HEK293 (cell line): Measurements from ENCODE around the gene YEATS4.

Experiments
- CTCF ChIA-PET: fragments of 350-600 bp; formaldehyde crosslinking; extraction: SDS; loops from one replicate; lab custom pipeline; 2021; ENCODE audit warnings: antibody characterized with exemption; lab: Yijun Ruan, JAX
- POLR2A ChIA-PET: fragments of 300-600 bp; formaldehyde crosslinking; extraction: SDS; loops from one replicate; lab custom pipeline; 2020; ENCODE audit warnings: antibody characterized with exemption, inconsistent platforms; lab: Yijun Ruan, JAX
- H3K27ac ChIP-seq: fragments of 200-500 bp; sonication (Bioruptor generic); 2 replicates; pipeline ENCODE4 v1.5.1; 2014; ENCODE audit warnings: low read depth, low read length, control low read depth, inconsistent platforms; ENCODE audit errors: extremely low read depth
- H3K36me3 ChIP-seq, 2 experiments: fragments of 200-500 bp in 1 of 2; sonication (Bioruptor generic) in 1 of 2; 1 replicate in 1 of 2; 2 replicates in 1 of 2; pipeline ENCODE4 v1.5.1; 2014 to 2017; ENCODE audit warnings: inconsistent platforms in 2 of 2, low read length in 2 of 2; ENCODE audit not compliant: control insufficient read depth in 2 of 2, insufficient read depth in 1 of 2
- H3K4me1 ChIP-seq: fragments of 200-500 bp; sonication (Bioruptor generic); 2 replicates; pipeline ENCODE4 v1.5.1; 2014; ENCODE audit warnings: mild to moderate bottlenecking, low read length, inconsistent platforms; ENCODE audit not compliant: control insufficient read depth, insufficient read depth
- H3K4me3 ChIP-seq: 2 replicates; pipeline ENCODE4 v1.5.1; 2011; ENCODE audit warnings: low read depth, mild to moderate bottlenecking, control low read depth, low read length, moderate library complexity
- H3K9me3 ChIP-seq: fragments of 200-500 bp; sonication (Bioruptor generic); 2 replicates; pipeline ENCODE4 v1.5.1; 2014; ENCODE audit warnings: low read depth, low read length, inconsistent platforms; ENCODE audit not compliant: control insufficient read depth, insufficient read depth
- CTCF ChIP-seq: fragments of 450-650 bp; formaldehyde crosslinking; IDR thresholded peaks from 2 replicates; pipeline ENCODE4 v1.5.1; 2016; ENCODE audit warnings: missing biosample characterization, missing genetic modification characterization
- FEZF1 ChIP-seq: fragments of 450-650 bp; formaldehyde crosslinking; IDR thresholded peaks from 2 replicates; pipeline ENCODE4 v1.5.1; 2016; ENCODE audit warnings: missing biosample characterization, missing genetic modification characterization
- GFI1B ChIP-seq: fragments of 450-650 bp; formaldehyde crosslinking; IDR thresholded peaks from 2 replicates; pipeline ENCODE4 v1.5.1; 2016; ENCODE audit warnings: missing biosample characterization, missing genetic modification characterization
- KLF1 ChIP-seq: fragments of 450-650 bp; formaldehyde crosslinking; IDR thresholded peaks from 2 replicates; pipeline ENCODE4 v1.5.1; 2016; ENCODE audit warnings: missing biosample characterization, missing genetic modification characterization
- SP7 ChIP-seq: fragments of 450-650 bp; formaldehyde crosslinking; IDR thresholded peaks from 2 replicates; pipeline ENCODE4 v1.5.1; 2016; ENCODE audit warnings: missing biosample characterization, missing genetic modification characterization
- YY2 ChIP-seq: fragments of 450-650 bp; formaldehyde crosslinking; IDR thresholded peaks from 2 replicates; pipeline ENCODE4 v1.5.1; 2016; ENCODE audit warnings: missing biosample characterization, missing genetic modification characterization
- ZBTB17 ChIP-seq: fragments of 450-650 bp; formaldehyde crosslinking; IDR thresholded peaks from 2 replicates; pipeline ENCODE4 v1.5.1; 2016; ENCODE audit warnings: missing biosample characterization, missing genetic modification characterization
- ZFP3 ChIP-seq: fragments of 450-650 bp; formaldehyde crosslinking; IDR thresholded peaks from 2 replicates; pipeline ENCODE4 v1.5.1; 2016; ENCODE audit warnings: low read depth, missing biosample characterization, missing genetic modification characterization
- ZIC2 ChIP-seq: fragments of 450-650 bp; formaldehyde crosslinking; IDR thresholded peaks from 2 replicates; pipeline ENCODE4 v1.5.1; 2016; ENCODE audit warnings: missing biosample characterization, missing genetic modification characterization
- ZNF18 ChIP-seq: fragments of 450-650 bp; formaldehyde crosslinking; IDR thresholded peaks from 2 replicates; pipeline ENCODE4 v1.5.1; 2016; ENCODE audit warnings: missing biosample characterization, missing genetic modification characterization
- ZNF2 ChIP-seq: fragments of 450-650 bp; formaldehyde crosslinking; IDR thresholded peaks from 2 replicates; pipeline ENCODE4 v1.5.1; 2016; ENCODE audit warnings: missing biosample characterization, missing genetic modification characterization
- ZNF223 ChIP-seq: fragments of 450-650 bp; formaldehyde crosslinking; IDR thresholded peaks from 2 replicates; pipeline ENCODE4 v1.5.1; 2016; ENCODE audit warnings: missing biosample characterization, missing genetic modification characterization
- ZNF239 ChIP-seq: fragments of 450-650 bp; formaldehyde crosslinking; IDR thresholded peaks from 2 replicates; pipeline ENCODE4 v1.5.1; 2016; ENCODE audit warnings: missing biosample characterization, missing genetic modification characterization
- ZNF324 ChIP-seq: fragments of 450-650 bp; formaldehyde crosslinking; IDR thresholded peaks from 2 replicates; pipeline ENCODE4 v1.5.1; 2016; ENCODE audit warnings: missing biosample characterization, missing genetic modification characterization
- ZNF510 ChIP-seq: fragments of 450-650 bp; formaldehyde crosslinking; IDR thresholded peaks from 2 replicates; pipeline ENCODE4 v1.5.1; 2018; ENCODE audit warnings: mild to moderate bottlenecking, missing genetic modification characterization, missing biosample characterization; ENCODE audit not compliant: insufficient replicate concordance
- ZNF555 ChIP-seq: fragments of 450-650 bp; formaldehyde crosslinking; conservative IDR thresholded peaks from 2 replicates; pipeline ENCODE4 v1.5.1; 2017; ENCODE audit warnings: missing biosample characterization, mild to moderate bottlenecking, missing genetic modification characterization, inconsistent platforms
- ZNF580 ChIP-seq: fragments of 450-650 bp; formaldehyde crosslinking; IDR thresholded peaks from 2 replicates; pipeline ENCODE4 v1.5.1; 2016; ENCODE audit warnings: missing biosample characterization, missing genetic modification characterization
- ZNF654 ChIP-seq: fragments of 450-650 bp; formaldehyde crosslinking; IDR thresholded peaks from 2 replicates; pipeline ENCODE4 v1.5.1; 2016; ENCODE audit warnings: low read depth, missing biosample characterization, missing genetic modification characterization
- ZNF747 ChIP-seq: fragments of 450-650 bp; formaldehyde crosslinking; IDR thresholded peaks from 2 replicates; pipeline ENCODE4 v1.5.1; 2016; ENCODE audit warnings: missing biosample characterization, missing genetic modification characterization
- ZNF76 ChIP-seq: fragments of 450-650 bp; formaldehyde crosslinking; IDR thresholded peaks from 2 replicates; pipeline ENCODE4; 2016; ENCODE audit warnings: low read depth, missing biosample characterization, missing genetic modification characterization, borderline replicate concordance
- ZNF768 ChIP-seq: fragments of 450-650 bp; formaldehyde crosslinking; IDR thresholded peaks from 2 replicates; pipeline ENCODE4 v1.5.1; 2018; ENCODE audit warnings: missing biosample characterization, mild to moderate bottlenecking, missing genetic modification characterization

Gene YEATS4

GRCh38 chr12:69412655-69413054 is 53.1 kb downstream of the YEATS4 start:
- ChIA-PET POLR2A (no interaction called here), CTCF (no interaction called here)
- H3K4me3 ChIP-seq = no peak overlapping the region
- H3K4me1 ChIP-seq = no peaks in the 10 kb centered on the region
- no peak overlapping the region for H3K27ac ChIP-seq
- no peaks in the 10 kb centered on the region for H3K9me3 ChIP-seq
- peaks cover 0 to 6% of the 10 kb centered on the region in 2 experiments; a peak in 2 of 3 replicates for H3K36me3 ChIP-seq
- TF ChIP-seq ZFP3 (tag by site-specific recombination) = peak; percentile 62; the same call in 1 of the 2 replicates
- TF ChIP-seq ZNF239 (tag by site-specific recombination) = no peak

GRCh38 chr12:69415471-69416275 is 56.1 kb downstream of the YEATS4 start:
- ChIA-PET POLR2A (no interaction called here), CTCF (interaction anchor here (1.7 kb wide), 1 partner anchor 155 kb away, joined by 6 read pairs; no protein-coding TSS in a partner anchor)
- no peak for TF ChIP-seq ZNF747 (tag by site-specific recombination)
- TF ChIP-seq SP7 = no peak
- TF ChIP-seq ZNF223 (tag by site-specific recombination) = no peak
- no peak for TF ChIP-seq ZNF324 (tag by site-specific recombination)
- TF ChIP-seq ZNF510 = no peak
- TF ChIP-seq ZNF768 (tag by site-specific recombination) = no peak
- TF ChIP-seq ZNF654 (tag by site-specific recombination) = peak; percentile 50
- 0 out of 2 replicates have a peak, but pooled peaks have one; percentile 44 for TF ChIP-seq ZNF18
- no peak for TF ChIP-seq FEZF1 (tag by site-specific recombination)
- TF ChIP-seq GFI1B (tag by site-specific recombination) = no peak
- TF ChIP-seq KLF1 = no peak
- peak; percentile 57; the same call in 1 of the 2 replicates for TF ChIP-seq ZBTB17
- no peak for TF ChIP-seq YY2 (tag by site-specific recombination)
- TF ChIP-seq ZNF76 = no peak
- TF ChIP-seq ZNF2 (tag by site-specific recombination) = 0 out of 2 replicates have a peak, but pooled peaks have one; percentile 33
- no peak for TF ChIP-seq ZNF555
- no peak for TF ChIP-seq ZIC2 (tag by site-specific recombination)
- TF ChIP-seq ZNF580 (tag by site-specific recombination) = no peak
- peak; percentile 47 for TF ChIP-seq CTCF (tag by site-specific recombination)
- peaks cover 0 to under 1% of the 10 kb centered on the region in 2 experiments; a peak in 2 of 3 replicates for H3K36me3 ChIP-seq
- H3K27ac ChIP-seq = no peak overlapping the region
- no peaks in the 10 kb centered on the region for H3K4me1 ChIP-seq
- no peak overlapping the region for H3K4me3 ChIP-seq
- H3K9me3 ChIP-seq = no peaks in the 10 kb centered on the region
